CD4-positive, alpha-beta T cell treated with Interleukin-2 at 100 ng/mL for 4 hours (primary cell): ENCODE data around the gene EPG5.
A peak's percentile ranks its signal among the peaks of the same experiment; 100 is the strongest.
"Not testable (repeated sequence)": the region's sequence is repeated elsewhere in the genome, so short reads cannot be mapped to it uniquely, and the experiment has no call there.

Experiments
- DNase-seq: peaks from one replicate; pipeline ENCODE4 v3.0.0-alpha.2; 2020; ENCODE audit warnings: low spot score

EPG5 gene

GRCh38 chr18:45838302-45839070 lies 128.6 kb downstream of the EPG5 start:
- DNase-seq = no peak

GRCh38 chr18:45837283-45838070 lies 129.7 kb downstream of the EPG5 start:
- peak; percentile 34 for DNase-seq

- DNase-seq = no peak
These were observed 130.6 kb downstream of the EPG5 start for GRCh38 chr18:45836242-45837205.

GRCh38 chr18:45835057-45835636 lies 132.0 kb downstream of the EPG5 start:
- DNase-seq = no peak

DNA sequence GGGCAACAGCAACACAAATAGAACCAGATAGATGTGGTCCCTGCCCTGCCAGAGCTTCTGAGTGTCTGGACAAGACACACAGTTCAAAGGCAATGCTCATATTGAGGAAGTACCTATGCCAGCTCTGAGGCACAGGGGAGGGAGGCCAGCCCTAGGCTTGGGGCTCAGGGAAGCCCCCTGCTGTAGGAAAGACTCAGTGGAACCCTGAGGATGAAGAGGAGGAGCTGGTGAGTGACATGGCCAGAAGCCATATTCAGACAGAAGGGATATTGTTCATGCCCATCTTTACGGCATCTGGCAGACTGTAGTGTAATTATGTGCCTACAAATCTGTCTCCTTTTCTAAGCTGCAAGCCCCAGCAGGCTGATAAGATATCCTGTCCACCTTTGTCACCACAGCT lies 132.8 kb downstream of the EPG5 start:
- no peak for DNase-seq

GRCh38 chr18:45833846-45834245 lies 133.3 kb downstream of the EPG5 start:
- DNase-seq = no peak

GRCh38 chr18:45830917-45831316 lies 136.2 kb downstream of the EPG5 start:
- DNase-seq = no peak

- DNase-seq = no peak
These were observed 137.3 kb downstream of the EPG5 start for GRCh38 chr18:45829855-45830254.

- DNase-seq = no peak
These were observed 138.0 kb downstream of the EPG5 start for GRCh38 chr18:45828917-45829811.

- DNase-seq = not testable (repeated sequence)
These were observed 140.4 kb downstream of the EPG5 start for GRCh38 chr18:45826716-45827115.

- DNase-seq = no peak
These were observed 141.0 kb downstream of the EPG5 start for GRCh38 chr18:45826084-45826483.

GRCh38 chr18:45825258-45826044 lies 141.7 kb downstream of the EPG5 start, which contains the start of gene SIGLEC15:
TSS of gene SIGLEC15 (plus strand) at chr18:45825675. CDS start at chr18:45825729, 54 bp downstream.
- no peak for DNase-seq

- DNase-seq = no peak
These were observed 145.4 kb downstream of the EPG5 start for GRCh38 chr18:45821711-45822110.

DNA sequence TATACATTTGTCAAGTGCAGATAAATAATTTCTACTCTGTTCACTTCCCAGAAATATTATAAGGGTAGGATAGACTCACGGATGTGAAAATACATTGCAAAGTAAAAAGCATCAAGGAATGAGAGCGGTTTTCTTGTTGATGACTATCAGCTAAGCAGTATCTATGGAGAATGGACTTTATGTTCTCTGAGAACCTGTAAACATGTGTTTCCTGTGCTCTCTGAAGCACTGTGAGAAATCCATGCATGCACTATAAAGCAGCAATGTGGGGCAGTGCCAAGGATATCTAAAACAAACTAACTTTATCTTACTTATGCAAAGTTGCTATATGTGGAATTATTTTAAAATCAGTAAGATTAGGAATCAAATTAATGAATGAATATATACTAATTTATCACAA lies 146.1 kb downstream of the EPG5 start:
- no peak for DNase-seq

DNA sequence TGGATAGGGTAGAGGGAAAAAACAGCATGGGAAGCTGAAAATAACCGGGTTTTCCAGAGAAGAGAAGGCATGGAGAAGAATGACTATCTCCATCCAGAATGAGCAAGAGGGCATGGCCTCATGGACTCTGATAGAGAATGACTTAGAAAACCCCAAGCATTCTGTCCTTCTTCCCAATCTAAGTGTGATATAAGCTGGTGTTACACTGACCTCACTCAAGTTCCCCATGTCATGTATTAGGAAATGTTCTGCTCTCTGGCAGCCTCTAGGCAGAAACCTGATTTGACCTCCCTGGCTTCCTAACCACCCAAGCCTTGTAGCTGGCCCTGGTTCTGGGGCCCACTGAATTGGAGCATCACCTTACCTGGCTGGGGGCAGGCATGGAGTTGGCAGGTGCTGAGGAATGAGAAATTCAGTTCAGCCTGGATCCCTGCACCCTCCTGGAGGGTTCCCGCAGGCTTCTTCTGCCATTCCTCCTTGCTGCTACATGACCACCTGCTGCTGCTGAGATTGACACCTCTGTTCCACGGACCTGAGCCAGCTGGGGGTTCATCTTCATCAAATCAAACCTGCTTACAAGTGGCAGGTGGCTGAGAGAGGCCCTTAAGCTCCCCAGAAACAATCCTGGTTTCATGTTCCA lies 146.9 kb downstream of the EPG5 start:
- DNase-seq = no peak

DNA sequence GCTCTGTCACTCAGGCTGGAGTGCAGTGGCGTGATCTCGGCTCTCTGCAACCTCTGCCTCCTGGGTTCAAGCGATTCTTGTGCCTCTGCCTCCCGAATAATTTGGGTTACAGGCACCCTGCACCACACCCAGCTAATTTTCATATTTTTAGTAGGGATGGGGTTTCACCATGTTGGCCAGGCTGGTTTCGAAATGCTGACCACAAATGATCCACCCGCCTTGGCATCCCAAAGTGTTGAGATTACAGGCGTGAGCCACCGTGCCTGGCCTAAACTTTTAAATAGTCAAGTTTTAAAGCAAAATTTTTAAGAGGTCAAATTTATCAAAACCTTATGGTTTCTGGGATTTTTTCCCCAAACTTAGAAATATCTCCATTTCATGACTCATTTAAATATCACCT lies 148.4 kb downstream of the EPG5 start:
- not testable (repeated sequence) for DNase-seq

DNA sequence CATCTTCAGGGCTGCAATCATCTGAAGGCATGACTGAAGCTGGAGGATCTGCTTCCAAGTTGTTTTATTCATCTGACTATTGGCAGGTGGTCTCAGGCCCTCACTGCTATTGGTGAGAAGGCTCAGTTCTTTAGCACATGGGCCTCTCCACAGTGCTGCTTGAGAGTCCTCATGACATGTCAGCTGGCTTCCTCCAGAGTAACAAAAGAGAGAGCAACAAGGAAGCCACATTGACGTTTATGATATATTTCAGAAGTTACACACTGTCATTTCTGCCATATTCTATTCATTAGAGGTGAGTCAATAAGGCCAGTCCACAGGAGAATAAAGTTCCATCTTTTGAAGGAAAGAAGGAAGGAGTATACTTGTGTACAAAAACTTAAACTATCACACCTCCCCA lies 149.6 kb downstream of the EPG5 start:
- DNase-seq = no peak

DNA sequence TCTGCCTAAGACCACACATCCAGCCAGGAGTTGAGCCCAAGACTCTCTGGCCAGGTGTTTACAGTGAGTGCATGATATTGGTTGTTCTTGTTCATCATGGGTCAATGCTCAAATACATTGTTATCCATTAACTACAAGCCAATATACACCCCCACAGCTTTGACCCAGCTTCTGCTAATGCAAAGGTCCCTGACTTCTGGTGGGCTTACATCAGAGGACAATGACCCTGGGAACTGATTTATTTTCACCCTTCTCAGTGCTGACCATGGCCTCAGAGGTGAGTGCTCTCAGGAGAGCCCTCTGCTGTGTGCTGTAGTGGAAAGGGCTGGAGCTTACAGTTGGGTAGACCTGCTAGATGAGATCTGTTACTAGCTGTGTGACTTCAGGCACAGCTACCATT lies 152.4 kb downstream of the EPG5 start:
- DNase-seq = not testable (repeated sequence)

DNA sequence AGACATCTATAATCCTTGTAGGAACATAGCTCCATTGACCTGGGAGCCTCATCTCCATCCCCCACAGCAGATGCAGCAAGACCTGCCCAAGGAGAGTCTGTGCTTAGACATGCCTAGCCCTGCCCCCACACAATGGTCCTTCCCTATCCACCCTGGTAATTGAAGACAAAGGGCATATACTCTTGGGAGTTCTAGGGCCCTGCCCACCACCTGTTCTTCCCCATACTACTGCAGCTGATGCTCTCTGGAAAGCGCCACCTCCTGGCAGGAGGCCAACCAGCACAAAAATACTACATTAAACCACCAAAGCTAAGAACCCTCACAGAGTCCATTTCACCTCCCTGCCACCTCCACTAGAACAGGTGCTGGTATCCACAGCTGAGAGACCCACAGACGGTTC lies 160.0 kb downstream of the EPG5 start:
- DNase-seq = peak; percentile 18
